HFF-Myc (cell line): ENCODE data around the gene KCTD15.
A peak's percentile ranks its signal among the peaks of the same experiment; 100 is the strongest.

Experiments
- DNase-seq: peaks from one replicate; pipeline ENCODE4 v3.0.0-alpha.2; 2011; ENCODE audit warnings: low read depth; ENCODE audit errors: extremely low read depth
- H3K4me3 ChIP-seq: replicated peaks from 2 replicates; pipeline ENCODE4 v1.5.1; 2011; ENCODE audit warnings: low read depth, mild to moderate bottlenecking, control low read depth, low read length
- TF ChIP-seq, protein P1 (sequence below): IDR thresholded peaks from 2 replicates; pipeline ENCODE4 v1.5.1; 2012; ENCODE audit warnings: mild to moderate bottlenecking, low read depth, low read length, control low read depth; ENCODE audit errors: missing control alignments

KCTD15 gene, protein sequence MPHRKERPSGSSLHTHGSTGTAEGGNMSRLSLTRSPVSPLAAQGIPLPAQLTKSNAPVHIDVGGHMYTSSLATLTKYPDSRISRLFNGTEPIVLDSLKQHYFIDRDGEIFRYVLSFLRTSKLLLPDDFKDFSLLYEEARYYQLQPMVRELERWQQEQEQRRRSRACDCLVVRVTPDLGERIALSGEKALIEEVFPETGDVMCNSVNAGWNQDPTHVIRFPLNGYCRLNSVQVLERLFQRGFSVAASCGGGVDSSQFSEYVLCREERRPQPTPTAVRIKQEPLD

DNA sequence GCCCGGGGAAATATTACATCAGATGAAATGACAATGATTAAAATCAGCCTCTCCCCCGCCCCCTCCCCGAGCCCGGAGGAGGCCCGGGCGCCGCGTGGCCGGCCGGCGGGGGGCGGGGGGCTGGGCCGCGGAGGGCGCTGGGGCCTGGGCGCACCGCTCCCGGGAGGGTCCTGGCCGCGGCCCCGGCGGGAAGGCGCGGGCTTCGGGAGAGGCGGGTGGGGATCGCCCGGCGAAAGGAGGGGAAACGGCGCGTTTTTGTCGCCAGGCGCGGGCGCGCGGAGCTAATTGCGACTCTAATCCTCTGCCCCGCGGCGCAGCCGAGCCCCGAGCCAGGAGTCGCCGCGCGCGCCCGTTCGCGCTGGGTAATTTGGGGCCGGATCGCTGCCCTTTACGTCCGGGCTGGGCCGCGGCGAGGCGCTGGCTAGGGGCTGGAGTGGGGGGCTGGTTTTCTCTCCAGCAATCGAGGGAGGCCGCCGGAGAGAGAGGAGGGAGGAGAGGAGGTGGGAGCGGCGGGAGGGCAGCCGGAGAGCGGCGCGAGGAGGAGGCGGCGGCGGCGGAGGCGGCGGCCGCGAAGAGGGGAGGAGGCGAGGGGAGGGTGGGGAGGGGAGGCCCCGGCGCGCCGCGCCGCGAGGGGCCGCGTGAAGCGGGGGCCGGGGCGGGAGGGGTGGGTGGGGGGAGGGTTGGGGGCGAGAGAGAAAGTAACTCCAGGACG is at the start of gene KCTD15:
Gene KCTD15, plus strand, starts transcription at position 707 of the 712 bp plus-strand sequence. CDS start 3,585 bp downstream, outside the sequence.
- no peak for DNase-seq
- peak within 1 kb of the TSS; percentile 71 for H3K4me3 ChIP-seq
- TF ChIP-seq, protein P1, sequence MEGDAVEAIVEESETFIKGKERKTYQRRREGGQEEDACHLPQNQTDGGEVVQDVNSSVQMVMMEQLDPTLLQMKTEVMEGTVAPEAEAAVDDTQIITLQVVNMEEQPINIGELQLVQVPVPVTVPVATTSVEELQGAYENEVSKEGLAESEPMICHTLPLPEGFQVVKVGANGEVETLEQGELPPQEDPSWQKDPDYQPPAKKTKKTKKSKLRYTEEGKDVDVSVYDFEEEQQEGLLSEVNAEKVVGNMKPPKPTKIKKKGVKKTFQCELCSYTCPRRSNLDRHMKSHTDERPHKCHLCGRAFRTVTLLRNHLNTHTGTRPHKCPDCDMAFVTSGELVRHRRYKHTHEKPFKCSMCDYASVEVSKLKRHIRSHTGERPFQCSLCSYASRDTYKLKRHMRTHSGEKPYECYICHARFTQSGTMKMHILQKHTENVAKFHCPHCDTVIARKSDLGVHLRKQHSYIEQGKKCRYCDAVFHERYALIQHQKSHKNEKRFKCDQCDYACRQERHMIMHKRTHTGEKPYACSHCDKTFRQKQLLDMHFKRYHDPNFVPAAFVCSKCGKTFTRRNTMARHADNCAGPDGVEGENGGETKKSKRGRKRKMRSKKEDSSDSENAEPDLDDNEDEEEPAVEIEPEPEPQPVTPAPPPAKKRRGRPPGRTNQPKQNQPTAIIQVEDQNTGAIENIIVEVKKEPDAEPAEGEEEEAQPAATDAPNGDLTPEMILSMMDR: no peak

DNA sequence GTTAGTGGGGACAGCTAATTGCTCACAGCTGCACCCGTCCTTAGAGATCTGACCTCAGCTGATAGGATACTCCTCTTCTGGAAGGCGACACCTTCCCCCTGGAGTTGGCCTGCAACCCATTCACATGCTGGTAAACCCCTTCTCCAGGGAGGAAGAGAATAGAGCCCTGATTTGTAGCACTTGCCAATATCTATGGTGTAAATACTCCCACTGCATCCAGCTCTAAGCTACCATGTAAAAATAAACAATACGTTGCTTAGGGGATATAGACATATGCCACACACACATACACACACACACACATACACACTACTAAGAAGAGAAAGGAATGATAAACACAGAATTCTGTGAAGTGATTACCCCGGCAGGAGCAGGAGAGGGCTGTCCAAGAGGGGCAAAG is 49.4 kb upstream of the KCTD15 start:
- DNase-seq: no peak
- TF ChIP-seq, protein P1: no peak
- no peak overlapping the region for H3K4me3 ChIP-seq

DNA sequence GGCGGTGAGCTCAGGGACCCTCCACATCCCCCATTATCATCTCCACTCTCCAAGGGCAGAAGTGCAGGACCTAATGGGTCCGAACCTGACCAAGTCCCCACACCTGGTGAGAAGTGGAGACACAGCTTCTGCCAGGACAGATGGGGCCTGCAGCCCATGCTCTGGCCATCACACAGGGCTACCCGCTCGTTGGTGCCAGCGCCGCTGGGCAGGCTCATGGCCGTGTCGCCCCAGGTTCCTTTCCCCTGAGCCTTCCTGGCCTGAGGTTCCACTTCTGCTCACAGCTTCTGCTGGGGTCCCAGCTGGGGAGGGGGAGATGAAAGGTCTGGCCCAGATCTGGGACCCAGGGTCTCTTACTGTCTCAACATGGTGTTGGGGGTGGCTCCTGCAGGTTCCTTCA is 48.4 kb upstream of the KCTD15 start:
- TF ChIP-seq, protein P1: no peak
- H3K4me3 ChIP-seq: no peak overlapping the region
- no peak for DNase-seq

DNA sequence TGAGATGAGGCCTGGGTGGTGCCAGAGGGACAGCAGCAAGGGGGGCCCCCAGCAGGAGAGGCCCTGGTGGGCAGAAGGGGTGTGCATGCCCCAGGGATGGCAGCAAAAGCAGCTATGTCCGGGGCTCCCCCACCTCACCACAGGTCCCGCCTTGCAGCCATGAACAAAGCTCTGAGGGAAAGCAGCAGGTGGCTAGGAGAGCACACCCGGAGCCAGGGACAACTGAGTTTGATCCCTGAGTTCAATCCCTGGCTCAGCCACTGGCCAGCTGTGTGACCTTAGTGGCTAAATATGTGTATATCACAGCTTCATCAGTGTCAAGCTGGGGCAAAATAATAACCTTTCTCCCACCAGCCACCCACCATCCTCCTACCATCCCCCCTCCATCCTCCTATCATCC is 47.7 kb upstream of the KCTD15 start:
- TF ChIP-seq, protein P1: no peak
- no peak for DNase-seq
- no peak overlapping the region for H3K4me3 ChIP-seq

DNA sequence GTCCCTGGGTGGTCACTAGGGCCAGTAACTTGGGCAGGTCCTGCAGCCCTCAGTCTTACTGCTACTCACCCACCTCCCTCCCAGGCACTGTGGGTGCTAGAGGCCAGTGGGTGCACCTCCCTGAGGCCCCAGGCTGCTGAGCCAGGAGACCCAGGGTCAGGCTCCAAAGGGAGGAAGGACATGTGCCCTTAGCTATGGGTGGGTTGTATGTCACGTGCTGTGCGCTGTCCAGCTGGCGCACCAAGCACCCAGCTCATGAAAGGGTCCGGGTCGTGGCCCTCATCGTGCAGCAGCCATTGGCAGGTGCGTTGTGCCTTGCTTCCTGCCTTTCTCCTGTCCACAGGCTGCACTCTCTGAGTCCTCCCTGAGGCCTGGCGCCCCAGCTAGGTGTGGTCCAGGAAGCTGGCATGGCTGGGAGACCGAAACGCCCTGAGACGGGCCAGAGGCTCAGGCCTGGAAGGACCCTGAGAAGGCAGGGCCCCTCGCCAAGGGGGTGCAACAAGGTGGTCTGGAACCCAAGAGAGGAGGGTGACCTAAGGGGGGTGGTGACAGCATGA is 47.0 kb upstream of the KCTD15 start:
- TF ChIP-seq, protein P1: no peak

DNA sequence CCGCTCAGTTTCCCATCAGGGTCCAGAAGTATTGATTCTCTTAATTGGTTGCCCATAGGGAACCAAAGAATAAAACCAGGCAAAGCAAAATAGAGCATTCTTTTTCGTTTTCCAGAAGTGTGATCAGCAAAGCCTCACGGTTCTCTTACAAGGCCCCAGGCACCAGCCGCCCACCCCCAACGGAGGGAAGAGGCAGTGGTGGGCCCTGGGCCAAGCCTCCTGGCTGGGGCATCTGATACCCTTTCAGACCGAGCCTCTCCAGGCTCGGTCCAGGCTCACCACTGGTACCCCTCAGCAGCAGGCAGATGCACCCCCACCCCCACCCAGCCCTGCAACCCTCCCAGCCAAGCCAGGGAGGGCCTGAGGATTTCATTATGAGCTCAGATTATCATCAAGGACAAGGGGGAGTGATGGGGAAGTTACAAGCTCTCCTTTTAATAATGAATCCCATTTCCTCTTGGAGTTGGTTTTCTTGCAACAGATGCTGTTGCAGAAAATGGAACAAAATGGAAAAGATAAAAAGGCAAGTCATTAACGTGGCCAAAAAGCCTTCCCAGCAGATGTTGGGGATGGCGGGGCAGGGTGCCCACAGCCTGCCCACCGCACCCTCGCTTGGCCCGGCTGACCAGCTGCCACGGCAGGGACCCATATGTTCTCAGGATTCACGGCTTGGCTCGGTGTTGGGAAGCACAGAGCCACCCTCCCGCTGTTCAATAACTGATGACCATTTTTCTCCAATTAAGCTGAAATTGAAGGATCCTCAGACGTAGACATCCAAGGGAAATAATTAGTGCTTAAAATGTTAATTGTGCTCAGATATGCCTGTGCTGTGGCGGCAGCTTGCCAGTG is 45.9 kb upstream of the KCTD15 start:
- H3K4me3 ChIP-seq: no peak overlapping the region
- DNase-seq: no peak
- TF ChIP-seq, protein P1: no peak

More for the DNA sequence above, 47.0 kb upstream of the KCTD15 start:
- no peak for DNase-seq
- no peak overlapping the region for H3K4me3 ChIP-seq
